HCT116 (cell line): ENCODE results near the gene GLIPR2. TPM values are rescaled to one million over a fixed set of nuclear protein-coding genes. Genes with fewer than 3 reads are reported as not detected.

ENCODE experiments used
- ATAC-seq: fragments of 200-7000 bp; cut with Tn5 transposase; 2 replicates; pipeline ENCODE4 v1.9.1; 2020; ENCODE audit warnings: mild to moderate bottlenecking, moderate library complexity
- BruUV-seq: library from RNA; stranded (reverse); fragments of 400-500 nt; replicated peaks from 2 replicates; lab custom pipeline; 2021; lab: Mats Ljungman, UMichigan
- CTCF ChIA-PET: fragments of 300-600 bp; sonication (Branson Sonifier 250); formaldehyde crosslinking; loops from one replicate; lab custom pipeline; 2021; ENCODE audit warnings: antibody characterized with exemption; lab: Charles Lee
- POLR2A ChIA-PET: fragments of 300-600, 350-600 bp; sonication (Branson Sonifier 250); formaldehyde crosslinking; loops from one replicate; lab custom pipeline; 2021; ENCODE audit warnings: antibody characterized with exemption; lab: Charles Lee
- RAD21 ChIA-PET, 2 experiments: fragments of 300-600 bp; sonication (Branson Sonifier 250); formaldehyde crosslinking; loops; one replicate each; lab custom pipeline; 2023; ENCODE audit warnings: low total read pairs in 2 of 2; ENCODE audit not compliant: uncharacterized antibody in 2 of 2, unreplicated experiment in 2 of 2, low non-redundant PET in 1 of 2; lab: Charles Lee
- DNase-seq: peaks from one replicate; pipeline ENCODE4 v3.0.0-alpha.2; 2010; ENCODE audit warnings: low read depth, low spot score
- H2AFZ ChIP-seq: fragments of 200-600 bp; shearing (Covaris generic), sonication (generic); 2 replicates; pipeline ENCODE4 v1.6.1; 2017; ENCODE audit warnings: low read depth, mixed run types, mixed read lengths, antibody characterized with exemption, low read length; ENCODE audit not compliant: poor library complexity, severe bottlenecking
- H3K27ac ChIP-seq: 2 replicates; pipeline ENCODE4 v1.5.1; 2012; ENCODE audit warnings: low read depth, low read length
- H3K27me3 ChIP-seq: fragments of 200-600 bp; sonication (generic); 2 replicates; pipeline ENCODE4 v1.6.1; 2016; ENCODE audit warnings: mixed run types, low read length, mixed read lengths; ENCODE audit not compliant: insufficient read depth
- H3K36me3 ChIP-seq, 2 experiments: fragments of 200-500 bp in 1 of 2; fragments of 200-600 bp in 1 of 2; sonication (Bioruptor generic) in 1 of 2; sonication (generic) in 1 of 2; 2 replicates each; pipeline versions ENCODE4 v1.5.1 to v1.6.1; 2014 to 2016; ENCODE audit warnings: low read length in 2 of 2, inconsistent platforms in 1 of 2, mixed read lengths in 1 of 2, mixed run types in 1 of 2; ENCODE audit not compliant: insufficient read depth in 2 of 2, control insufficient read depth in 1 of 2
- H3K4me1 ChIP-seq, 2 experiments: fragments of 200-600 bp in 1 of 2; sonication (generic) in 1 of 2; 2 replicates each; pipeline versions ENCODE4 v1.5.1 to v1.6.1; 2012 to 2017; ENCODE audit warnings: low read length in 2 of 2, inconsistent platforms in 1 of 2, mild to moderate bottlenecking in 1 of 2, mixed read lengths in 1 of 2, mixed run types in 1 of 2, moderate library complexity in 1 of 2; ENCODE audit not compliant: insufficient read depth in 2 of 2, control insufficient read depth in 1 of 2
- H3K4me2 ChIP-seq: fragments of 200-600 bp; sonication (generic); 2 replicates; pipeline ENCODE4 v1.6.1; 2017; ENCODE audit warnings: mixed run types, low read length, mixed read lengths
- H3K4me3 ChIP-seq, 2 experiments: fragments of 200-600 bp in 1 of 2; sonication (generic) in 1 of 2; replicated peaks in 1 of 2; 2 replicates each; pipeline ENCODE4 v1.5.1; 2011 to 2016; ENCODE audit warnings: low read length in 2 of 2, control low read depth in 1 of 2, low read depth in 1 of 2, mild to moderate bottlenecking in 1 of 2, mixed read lengths in 1 of 2, mixed run types in 1 of 2
- H3K79me2 ChIP-seq: fragments of 200-600 bp; sonication (generic); 2 replicates; pipeline ENCODE4 v1.6.1; 2017; ENCODE audit warnings: mild to moderate bottlenecking, mixed run types, low read length, moderate library complexity, mixed read lengths; ENCODE audit not compliant: insufficient read depth
- H3K9ac ChIP-seq: fragments of 200-600 bp; sonication (generic); 2 replicates; pipeline ENCODE4 v1.6.1; 2016; ENCODE audit warnings: low read length, mixed read lengths
- H3K9me2 ChIP-seq: fragments of 200-600 bp; sonication (generic), shearing (Covaris generic); 2 replicates; pipeline ENCODE4 v1.6.1; 2017; ENCODE audit warnings: mixed run types, mild to moderate bottlenecking, moderate library complexity; ENCODE audit not compliant: insufficient read depth
- H3K9me3 ChIP-seq, 2 experiments: fragments of 200-500 bp in 1 of 2; fragments of 200-600 bp in 1 of 2; sonication (Bioruptor generic) in 1 of 2; sonication (generic) in 1 of 2; 2 replicates each; pipeline ENCODE4 v1.6.1; 2014 to 2017; ENCODE audit warnings: low read length in 2 of 2, mixed read lengths in 2 of 2, inconsistent platforms in 1 of 2, low read depth in 1 of 2, mild to moderate bottlenecking in 1 of 2, mixed run types in 1 of 2, moderate library complexity in 1 of 2; ENCODE audit not compliant: control insufficient read depth in 1 of 2, insufficient read depth in 1 of 2
- H4K20me1 ChIP-seq: fragments of 200-600 bp; sonication (generic), shearing (Covaris generic); 2 replicates; pipeline ENCODE4 v1.6.1; 2017; ENCODE audit warnings: mixed run types, mild to moderate bottlenecking, moderate library complexity; ENCODE audit not compliant: insufficient read depth
- ATF3 ChIP-seq: IDR thresholded peaks from 2 replicates; pipeline ENCODE4 v1.6.1; 2012
- CBX3 ChIP-seq: IDR thresholded peaks from 2 replicates; pipeline ENCODE4 v1.6.1; 2012; ENCODE audit warnings: low read depth
- CEBPB ChIP-seq: IDR thresholded peaks from 2 replicates; pipeline ENCODE4 v1.6.1; 2012; ENCODE audit warnings: low read depth
- EGR1 ChIP-seq: IDR thresholded peaks from 2 replicates; pipeline ENCODE4 v1.6.1; 2012; ENCODE audit warnings: low read depth
- ELF1 ChIP-seq: IDR thresholded peaks from 2 replicates; pipeline ENCODE4 v1.6.1; 2012; ENCODE audit warnings: low read depth, borderline replicate concordance
- EZH2phosphoT487 ChIP-seq: fragments of 200-600 bp; IDR thresholded peaks from 2 replicates; pipeline ENCODE4 v1.6.1; 2018; ENCODE audit warnings: antibody characterized with exemption, borderline replicate concordance
- JUND ChIP-seq: IDR thresholded peaks from 2 replicates; pipeline ENCODE4 v1.6.1; 2012
- RAD21 ChIP-seq: IDR thresholded peaks from 2 replicates; pipeline ENCODE4 v1.6.1; 2012; ENCODE audit warnings: low read depth, mild to moderate bottlenecking
- REST ChIP-seq: IDR thresholded peaks from 2 replicates; pipeline ENCODE4 v1.6.1; 2012; ENCODE audit warnings: low read depth
- SIN3A ChIP-seq: IDR thresholded peaks from 2 replicates; pipeline ENCODE4 v1.6.1; 2012; ENCODE audit warnings: low read depth
- SP1 ChIP-seq: IDR thresholded peaks from 2 replicates; pipeline ENCODE4 v1.6.1; 2012; ENCODE audit warnings: low read depth
- SRF ChIP-seq: IDR thresholded peaks from 2 replicates; pipeline ENCODE4 v1.6.1; 2012; ENCODE audit warnings: low read depth
- TCF7L2 ChIP-seq: IDR thresholded peaks from 2 replicates; pipeline ENCODE4 v1.7.0; 2011; ENCODE audit warnings: borderline replicate concordance, inconsistent platforms; ENCODE audit not compliant: insufficient read depth, insufficient read length; ENCODE audit errors: extremely low read depth
- YY1 ChIP-seq: IDR thresholded peaks from 2 replicates; pipeline ENCODE4 v1.6.1; 2011; ENCODE audit warnings: low read length, low read depth, moderate library complexity, mild to moderate bottlenecking; ENCODE audit not compliant: insufficient replicate concordance; ENCODE audit errors: extremely low read depth
- ZFX ChIP-seq: fragments of 450-650 bp; IDR thresholded peaks from 2 replicates; pipeline ENCODE4 v1.6.1; 2017
- ZNF274 ChIP-seq: fragments of 200-500 bp; sonication (Bioruptor generic); IDR thresholded peaks from 2 replicates; pipeline ENCODE4 v1.6.1; 2014; ENCODE audit warnings: mild to moderate bottlenecking, low read depth, low read length, inconsistent platforms
- intact Hi-C: fragments of 100-400 bp; cut with micrococcal nuclease; formaldehyde crosslinking; loops from 2 replicates; pipeline ENCODE4 v1.10.0; 2022
- total RNA-seq: library from RNA; stranded (reverse); gene quantifications from one replicate; pipeline ENCODE4 v1.2.1, GENCODE V29; 2021; ENCODE audit not compliant: unreplicated experiment
- TF ChIP-seq, protein P1 (sequence below): IDR thresholded peaks from 2 replicates; pipeline ENCODE4 v1.6.1; 2011; ENCODE audit warnings: mild to moderate bottlenecking, low read length, moderate library complexity; ENCODE audit not compliant: insufficient replicate concordance; ENCODE audit errors: extremely low read depth
- TF ChIP-seq, protein P2 (sequence below), 3 experiments: fragments of 200-600 bp in 1 of 3; sonication (generic) in 1 of 3; IDR thresholded peaks in 2 of 3; conservative IDR thresholded peaks in 1 of 3; 2 replicates each; pipeline ENCODE4 v1.5.1; 2012 to 2017; ENCODE audit warnings: low read depth in 2 of 3, low read length in 2 of 3, antibody characterized with exemption in 1 of 3, borderline replicate concordance in 1 of 3, control low read depth in 1 of 3, mild to moderate bottlenecking in 1 of 3, mixed read lengths in 1 of 3, mixed run types in 1 of 3, moderate library complexity in 1 of 3; ENCODE audit not compliant: insufficient read depth in 1 of 3

GLIPR2 gene
- total RNA-seq, 1 experiment from 2014 or later, result 14.5 TPM

DNA sequence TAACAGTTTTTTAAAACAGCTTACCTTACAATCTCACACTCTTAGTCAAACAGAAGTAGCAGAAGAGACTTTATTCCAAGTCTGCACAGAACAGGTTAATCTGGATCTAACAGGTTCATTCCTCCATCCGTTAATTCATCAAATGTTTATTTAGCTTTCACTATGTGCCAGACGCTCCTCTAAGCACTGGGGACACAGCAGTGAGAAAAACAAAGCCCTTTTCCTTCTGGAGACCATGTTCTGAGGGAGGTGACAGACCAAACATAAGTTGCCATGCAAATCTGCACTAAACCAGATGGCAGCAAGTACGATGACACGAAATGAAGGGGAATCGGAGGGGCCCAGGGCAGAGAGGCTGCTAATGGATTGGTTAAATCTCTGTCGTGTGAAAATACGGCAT is 17.1 kb upstream of the GLIPR2 start:
- CTCF ChIA-PET, result interaction anchor here (1.4 kb wide), 1 partner anchor 17 kb away, joined by 3 read pairs; no protein-coding TSS in a partner anchor
- H3K27me3 ChIP-seq, result no peaks in the 10 kb centered on the region
- RAD21 ChIA-PET, result no interaction called here
- no peak overlapping the region for H3K27ac ChIP-seq
- H3K79me2 ChIP-seq, result no peaks in the 10 kb centered on the region
- H3K9ac ChIP-seq, result no peak overlapping the region
- DNase-seq (no peak), ATAC-seq (no peak)
- no peaks in the 10 kb centered on the region for H3K4me1 ChIP-seq
- no peak overlapping the region for H3K4me2 ChIP-seq
- intact Hi-C loops, result no loop called here
- POLR2A ChIA-PET, result no interaction called here
- no TSS peak for BruUV-seq
- no peaks in the 10 kb centered on the region for H3K9me2 ChIP-seq
- H3K36me3 ChIP-seq, result no peaks in the 10 kb centered on the region
- no peaks in the 10 kb centered on the region for H4K20me1 ChIP-seq
- TF ChIP-seq SIN3A (no peak), EZH2phosphoT487 (no peak), TCF7L2 (no peak), ZFX (no peak), SP1 (no peak), EGR1 (no peak), REST (no peak), ZNF274 (no peak), JUND (no peak), CBX3 (no peak), SRF (no peak), YY1 (no peak), ELF1 (no peak), ATF3 (no peak), CEBPB (no peak), RAD21 (no peak)
- TF ChIP-seq, protein P1, sequence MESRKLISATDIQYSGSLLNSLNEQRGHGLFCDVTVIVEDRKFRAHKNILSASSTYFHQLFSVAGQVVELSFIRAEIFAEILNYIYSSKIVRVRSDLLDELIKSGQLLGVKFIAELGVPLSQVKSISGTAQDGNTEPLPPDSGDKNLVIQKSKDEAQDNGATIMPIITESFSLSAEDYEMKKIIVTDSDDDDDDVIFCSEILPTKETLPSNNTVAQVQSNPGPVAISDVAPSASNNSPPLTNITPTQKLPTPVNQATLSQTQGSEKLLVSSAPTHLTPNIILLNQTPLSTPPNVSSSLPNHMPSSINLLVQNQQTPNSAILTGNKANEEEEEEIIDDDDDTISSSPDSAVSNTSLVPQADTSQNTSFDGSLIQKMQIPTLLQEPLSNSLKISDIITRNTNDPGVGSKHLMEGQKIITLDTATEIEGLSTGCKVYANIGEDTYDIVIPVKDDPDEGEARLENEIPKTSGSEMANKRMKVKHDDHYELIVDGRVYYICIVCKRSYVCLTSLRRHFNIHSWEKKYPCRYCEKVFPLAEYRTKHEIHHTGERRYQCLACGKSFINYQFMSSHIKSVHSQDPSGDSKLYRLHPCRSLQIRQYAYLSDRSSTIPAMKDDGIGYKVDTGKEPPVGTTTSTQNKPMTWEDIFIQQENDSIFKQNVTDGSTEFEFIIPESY, result no peak
- TF ChIP-seq, protein P2, sequence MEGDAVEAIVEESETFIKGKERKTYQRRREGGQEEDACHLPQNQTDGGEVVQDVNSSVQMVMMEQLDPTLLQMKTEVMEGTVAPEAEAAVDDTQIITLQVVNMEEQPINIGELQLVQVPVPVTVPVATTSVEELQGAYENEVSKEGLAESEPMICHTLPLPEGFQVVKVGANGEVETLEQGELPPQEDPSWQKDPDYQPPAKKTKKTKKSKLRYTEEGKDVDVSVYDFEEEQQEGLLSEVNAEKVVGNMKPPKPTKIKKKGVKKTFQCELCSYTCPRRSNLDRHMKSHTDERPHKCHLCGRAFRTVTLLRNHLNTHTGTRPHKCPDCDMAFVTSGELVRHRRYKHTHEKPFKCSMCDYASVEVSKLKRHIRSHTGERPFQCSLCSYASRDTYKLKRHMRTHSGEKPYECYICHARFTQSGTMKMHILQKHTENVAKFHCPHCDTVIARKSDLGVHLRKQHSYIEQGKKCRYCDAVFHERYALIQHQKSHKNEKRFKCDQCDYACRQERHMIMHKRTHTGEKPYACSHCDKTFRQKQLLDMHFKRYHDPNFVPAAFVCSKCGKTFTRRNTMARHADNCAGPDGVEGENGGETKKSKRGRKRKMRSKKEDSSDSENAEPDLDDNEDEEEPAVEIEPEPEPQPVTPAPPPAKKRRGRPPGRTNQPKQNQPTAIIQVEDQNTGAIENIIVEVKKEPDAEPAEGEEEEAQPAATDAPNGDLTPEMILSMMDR (IDR thresholded peaks at IDR 0.05 in 2 of 3, conservative IDR thresholded peaks at IDR 0.05 in 1 of 3; ENCODE audit: borderline replicate concordance in 1 of 3, insufficient read depth in 1 of 3, low read depth in 2 of 3, low read length in 2 of 3), result no peak
- H3K9me3 ChIP-seq, result no peaks in the 10 kb centered on the region
- H3K4me3 ChIP-seq, result no peak overlapping the region
- no peak overlapping the region for H2AFZ ChIP-seq
